Ramos (cell line): ENCODE data around the gene SPOCK3.
"Not testable (repeated sequence)": the region's sequence is repeated elsewhere in the genome, so short reads cannot be mapped to it uniquely, and the experiment has no call there.

Experiments used
- in situ Hi-C: fragments of 300-500 bp; cut with MboI; formaldehyde crosslinking; loops from one replicate; pipeline ENCODE4 v1.14.3; 2022; ENCODE audit warnings: low sequenced_read_pairs; ENCODE audit not compliant: unreplicated experiment

SPOCK3 gene

DNA sequence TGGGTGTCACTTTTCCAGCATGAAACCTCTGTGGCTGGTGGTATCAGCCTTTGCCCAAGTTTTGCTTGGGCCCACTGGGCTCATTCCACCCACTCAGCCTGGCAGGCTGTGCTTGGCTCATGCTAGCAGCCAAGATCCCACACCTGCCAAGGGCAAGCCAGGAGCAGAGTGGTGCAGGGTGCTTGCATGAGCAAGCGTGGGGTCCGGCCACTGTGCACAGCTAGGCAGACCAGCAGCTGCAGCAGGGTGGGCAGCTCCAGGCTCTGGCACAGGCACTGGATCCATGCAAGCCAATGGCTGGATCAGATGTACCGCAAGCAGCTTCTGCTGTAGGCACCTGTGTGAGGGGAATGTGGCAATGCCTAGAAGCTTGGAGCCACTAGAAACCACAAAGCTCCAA is 253.9 kb downstream of the SPOCK3 start:
- in situ Hi-C loops, result no loop called here

- in situ Hi-C loops, result no loop called here
Measured at GRCh38 chr4:166977596-166977995, 256.7 kb downstream of the SPOCK3 start.

DNA sequence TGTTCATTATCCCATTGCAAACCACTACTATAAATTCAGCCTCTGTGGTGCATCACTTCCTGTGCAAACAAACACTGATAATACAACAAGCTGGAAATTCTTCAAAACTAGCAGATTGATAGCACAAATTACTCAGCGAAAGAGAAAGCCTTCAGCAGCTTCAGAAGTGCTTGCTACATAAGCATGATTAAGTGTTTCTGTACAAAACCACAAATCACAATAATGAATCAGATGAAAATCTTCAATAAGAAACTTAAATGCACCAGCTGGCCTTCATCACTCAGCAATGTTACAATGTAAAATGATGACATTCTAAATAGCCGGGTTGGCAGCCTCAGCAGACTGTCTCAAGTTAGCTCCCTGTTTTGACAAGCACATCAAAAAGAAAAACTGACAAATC is 262.2 kb downstream of the SPOCK3 start:
- in situ Hi-C loops, result no loop called here

DNA sequence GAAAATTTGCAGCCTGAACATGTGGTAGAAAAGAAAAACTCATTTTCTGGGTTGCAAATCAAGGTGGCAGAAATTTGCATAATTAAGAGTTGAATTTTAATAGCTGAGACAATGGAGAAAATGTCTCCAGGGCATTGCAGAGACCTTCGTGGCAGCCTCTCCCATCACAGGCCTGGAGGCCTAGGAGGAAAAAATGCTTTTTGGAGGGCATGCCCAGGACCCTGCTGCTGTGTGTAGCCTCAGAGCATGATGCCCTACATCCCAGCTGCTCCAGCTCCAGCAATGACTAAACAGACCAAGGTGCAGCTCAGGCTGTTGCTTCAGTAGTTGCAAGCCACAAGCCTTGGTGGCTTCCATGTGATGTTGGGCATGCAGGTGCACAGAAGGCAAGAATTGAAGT is 266.1 kb downstream of the SPOCK3 start:
- in situ Hi-C loops, result not testable (repeated sequence)

DNA sequence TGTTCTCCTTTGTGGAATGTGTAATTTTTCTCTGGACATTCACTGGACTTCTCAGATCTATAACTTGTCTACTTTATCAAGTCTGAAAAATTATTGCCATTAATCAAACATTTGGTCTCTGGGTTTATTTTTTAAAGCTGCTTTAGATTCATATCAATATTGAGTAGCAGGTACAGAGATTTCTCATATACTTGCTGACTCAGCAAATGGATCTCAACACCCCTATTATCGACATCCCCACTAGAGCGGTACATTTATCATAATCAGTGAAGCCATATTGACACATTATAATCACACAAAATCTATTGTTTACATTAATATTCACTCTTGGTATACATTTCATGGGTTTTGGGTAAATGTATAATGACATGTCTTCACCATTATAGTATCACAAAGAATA is 268.7 kb downstream of the SPOCK3 start:
- in situ Hi-C loops, result no loop called here

- in situ Hi-C loops, result no loop called here
Measured at GRCh38 chr4:166957451-166957850, 276.8 kb downstream of the SPOCK3 start.

GRCh38 chr4:166956484-166956883 is 277.8 kb downstream of the SPOCK3 start:
- in situ Hi-C loops, result no loop called here

- in situ Hi-C loops, result no loop called here
Measured at GRCh38 chr4:166941629-166942028, 292.7 kb downstream of the SPOCK3 start.

GRCh38 chr4:166930464-166930863 is 303.8 kb downstream of the SPOCK3 start:
- in situ Hi-C loops, result no loop called here

GRCh38 chr4:166924424-166924823 is 309.9 kb downstream of the SPOCK3 start:
- in situ Hi-C loops, result no loop called here

GRCh38 chr4:166913926-166914325 is 320.4 kb downstream of the SPOCK3 start:
- in situ Hi-C loops, result no loop called here

DNA sequence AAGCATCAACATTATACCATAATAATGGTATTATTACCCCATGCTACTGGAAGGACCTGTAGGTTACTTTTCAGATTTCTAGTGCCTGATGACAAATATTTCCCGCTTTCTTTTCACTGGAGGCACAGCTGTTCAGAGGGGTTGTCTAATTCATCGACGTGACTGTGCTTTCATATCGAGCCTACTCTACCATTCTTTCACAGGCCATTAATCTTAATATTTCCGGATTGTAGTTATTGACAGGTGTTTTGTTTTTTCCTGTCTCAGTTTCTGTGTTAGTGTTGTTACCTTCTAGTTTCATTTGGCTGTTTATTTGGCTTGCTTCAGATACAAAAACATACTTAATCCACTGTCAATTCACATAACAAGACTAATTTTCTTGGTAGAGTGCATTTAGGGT is 330.9 kb downstream of the SPOCK3 start:
- in situ Hi-C loops, result no loop called here

GRCh38 chr4:166902941-166903340 is 331.4 kb downstream of the SPOCK3 start:
- in situ Hi-C loops, result no loop called here

DNA sequence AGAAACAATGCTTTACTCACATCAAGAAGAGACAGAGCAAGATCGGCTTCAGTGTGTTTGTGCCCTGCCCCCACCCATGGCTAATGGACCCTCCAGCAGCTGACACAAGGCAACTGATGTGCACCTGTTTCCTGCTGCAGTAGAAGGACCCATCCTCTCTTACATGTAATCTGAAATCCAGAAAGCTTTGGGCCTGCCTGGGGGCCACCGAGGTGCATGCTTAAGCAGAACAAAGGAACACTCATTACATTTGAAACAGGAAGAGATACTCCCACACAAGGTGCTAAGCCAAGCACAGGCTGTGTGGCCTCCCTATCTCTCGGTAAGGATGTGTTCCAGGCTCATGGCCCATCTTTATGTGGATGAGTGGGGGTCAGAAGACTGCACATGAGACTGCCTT is 338.0 kb downstream of the SPOCK3 start:
- in situ Hi-C loops, result no loop called here

- in situ Hi-C loops, result no loop called here
Measured at GRCh38 chr4:166895771-166896170, 338.5 kb downstream of the SPOCK3 start.

DNA sequence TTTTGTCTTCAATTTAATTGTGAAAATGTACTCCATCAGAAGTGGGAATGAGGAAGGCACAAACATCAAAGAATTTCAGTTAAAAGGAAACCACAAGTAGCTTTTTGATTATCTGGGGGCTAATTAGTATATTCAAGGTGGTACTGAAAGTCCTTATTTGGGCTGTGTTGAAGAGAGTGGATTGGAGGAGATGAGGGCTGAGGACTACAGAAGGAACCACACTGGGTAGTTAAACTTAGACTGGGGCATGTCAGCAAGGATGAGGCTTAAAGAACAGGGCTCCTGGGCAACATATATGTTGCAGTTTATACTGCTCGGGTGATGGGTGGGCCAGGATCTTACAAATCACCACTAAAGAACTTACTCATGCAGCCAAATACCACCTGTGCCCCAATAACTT is 346.8 kb downstream of the SPOCK3 start:
- in situ Hi-C loops, result no loop called here

DNA sequence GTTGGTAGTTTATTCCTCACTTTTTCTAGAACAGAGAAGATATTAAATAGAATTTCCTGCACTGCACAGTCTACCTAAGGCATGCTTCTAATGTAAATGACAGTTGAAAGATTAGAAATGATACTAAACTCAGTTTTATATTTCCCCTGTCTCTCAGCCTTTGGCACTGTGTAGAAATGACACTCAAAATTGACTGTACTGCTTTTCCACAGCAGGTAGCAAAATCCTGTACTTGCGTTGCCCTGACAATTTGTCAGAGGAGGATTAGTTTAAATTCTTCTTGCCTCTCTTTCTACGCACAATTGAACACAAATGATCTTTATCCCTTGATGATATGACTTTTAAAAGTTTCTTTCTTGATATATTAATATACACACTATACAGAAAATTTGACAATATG is 347.6 kb downstream of the SPOCK3 start:
- in situ Hi-C loops, result no loop called here

GRCh38 chr4:166882221-166882620 is 352.1 kb downstream of the SPOCK3 start:
- in situ Hi-C loops, result no loop called here

- in situ Hi-C loops, result no loop called here
Measured at GRCh38 chr4:166875821-166876220, 358.5 kb downstream of the SPOCK3 start.

- in situ Hi-C loops, result no loop called here
Measured at GRCh38 chr4:166862032-166862431, 372.3 kb downstream of the SPOCK3 start.

DNA sequence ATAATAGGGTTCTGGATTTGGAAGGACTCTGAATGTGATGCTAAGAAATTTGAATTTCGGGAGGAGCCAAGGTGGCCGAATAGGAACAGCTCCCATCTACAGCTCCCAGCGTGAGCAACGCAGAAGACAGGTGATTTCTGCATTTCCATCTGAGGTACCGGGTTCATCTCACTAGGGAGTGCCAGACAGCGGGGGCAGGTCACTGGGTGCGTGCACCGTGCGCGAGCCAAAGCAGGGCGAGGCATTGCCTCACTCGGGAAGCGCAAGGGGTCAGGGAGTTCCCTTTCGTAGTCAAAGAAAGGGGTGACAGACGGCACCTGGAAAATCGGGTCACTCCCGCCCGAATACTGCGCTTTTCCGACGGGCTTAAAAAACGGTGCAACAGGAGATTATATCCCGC is 383.9 kb downstream of the SPOCK3 start:
- in situ Hi-C loops, result not testable (repeated sequence)

DNA sequence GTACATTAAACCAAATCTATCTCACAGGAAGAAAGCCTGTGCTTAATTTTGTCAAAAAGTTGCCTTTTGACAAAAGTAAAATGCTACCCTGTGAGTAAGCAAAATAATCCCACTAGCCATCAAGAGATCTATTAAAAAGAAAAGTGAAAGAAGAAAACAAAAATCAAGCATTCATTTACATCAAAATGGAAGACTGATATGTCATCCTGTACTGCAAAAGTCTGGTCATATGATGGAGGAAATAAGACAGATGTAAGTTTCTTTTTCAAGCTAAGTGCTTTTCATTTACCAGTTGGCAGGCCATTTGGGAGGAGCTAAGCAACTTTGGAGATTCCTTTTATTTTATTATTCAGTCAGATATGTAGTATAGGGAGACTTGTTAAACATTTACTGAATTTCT is 387.4 kb downstream of the SPOCK3 start:
- in situ Hi-C loops, result no loop called here

DNA sequence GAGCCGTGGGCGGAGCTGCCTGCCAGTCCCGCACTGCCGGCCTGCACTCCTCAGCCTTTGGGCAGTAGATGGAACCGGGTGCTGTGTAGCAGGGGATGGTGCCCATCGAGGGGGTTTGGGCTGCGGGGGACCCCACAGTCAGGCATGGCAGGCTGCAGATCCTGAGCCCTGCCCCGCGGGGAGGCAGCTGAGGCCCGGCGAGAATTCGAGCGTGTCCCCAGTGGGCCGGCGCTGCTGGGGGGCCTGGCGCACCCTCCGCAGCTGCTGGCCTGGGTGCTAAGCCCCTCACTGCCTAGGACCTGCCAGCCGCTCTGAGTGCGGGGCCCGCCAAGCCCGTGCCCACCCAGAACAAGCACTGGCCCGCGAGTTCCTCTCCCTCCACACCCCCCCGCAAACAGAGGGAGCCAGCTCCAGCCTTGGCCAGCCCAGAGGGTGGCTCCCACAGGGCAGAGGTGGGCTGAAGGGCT is 391.5 kb downstream of the SPOCK3 start:
- in situ Hi-C loops, result no loop called here
